ENCODE results near the gene PTPRT. TPM values are rescaled to one million over a fixed set of nuclear protein-coding genes. Genes with fewer than 3 reads are reported as not detected.

PTPRT gene
- total RNA-seq, 1 experiment from 2014 or later, result 44.5 TPM

DNA sequence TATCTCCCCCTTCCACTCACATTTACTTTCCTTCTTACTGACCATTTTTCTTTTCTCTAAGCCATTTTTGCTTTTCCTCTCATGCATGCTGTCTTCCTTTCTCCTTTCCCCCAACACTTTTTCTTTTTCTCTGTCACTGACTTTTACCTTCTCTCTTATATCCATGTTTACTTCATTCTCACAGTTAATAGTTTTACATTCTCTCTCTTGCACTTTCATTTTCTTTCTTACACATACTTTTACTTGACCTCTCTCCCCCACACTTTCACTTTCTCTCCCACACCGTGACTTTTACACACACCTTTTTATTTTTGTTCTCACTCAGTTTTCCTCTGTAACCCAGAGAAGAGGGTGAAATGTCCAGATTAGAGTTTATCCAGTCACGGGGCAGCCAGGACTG, 636.3 kb downstream of the PTPRT start:
- Histone ChIP-seq H3K4me3 (ENCODE audit: low read length) (no peak overlapping the region), H3K36me3 (ENCODE audit: insufficient read depth, low read length) (no peaks in the 10 kb centered on the region), H3K4me2 (ENCODE audit: low read depth, low read length, poor library complexity, severe bottlenecking) (no peak overlapping the region), H3K9me2 (replicated peaks; ENCODE audit: insufficient read depth, low read length) (no peaks in the 10 kb centered on the region), H3K9me3 (ENCODE audit: low read length) (no peaks in the 10 kb centered on the region), H3K27ac (ENCODE audit: low read length) (no peak overlapping the region), H3K4me1 (ENCODE audit: low read length) (no peaks in the 10 kb centered on the region; the same call in 1 of the 2 replicates), H2AFZ (ENCODE audit: low read length) (no peak overlapping the region), H4K20me1 (ENCODE audit: insufficient read depth, low read depth, low read length) (0 out of 2 replicates have a peak, but pooled peaks cover 3% of the 10 kb centered on the region), H3K79me2 (ENCODE audit: low read length) (no peaks in the 10 kb centered on the region), H3K27me3 (ENCODE audit: low read length) (no peaks in the 10 kb centered on the region), H3K9ac (ENCODE audit: low read length) (no peak overlapping the region)
- no peak for DNase-seq

DNA sequence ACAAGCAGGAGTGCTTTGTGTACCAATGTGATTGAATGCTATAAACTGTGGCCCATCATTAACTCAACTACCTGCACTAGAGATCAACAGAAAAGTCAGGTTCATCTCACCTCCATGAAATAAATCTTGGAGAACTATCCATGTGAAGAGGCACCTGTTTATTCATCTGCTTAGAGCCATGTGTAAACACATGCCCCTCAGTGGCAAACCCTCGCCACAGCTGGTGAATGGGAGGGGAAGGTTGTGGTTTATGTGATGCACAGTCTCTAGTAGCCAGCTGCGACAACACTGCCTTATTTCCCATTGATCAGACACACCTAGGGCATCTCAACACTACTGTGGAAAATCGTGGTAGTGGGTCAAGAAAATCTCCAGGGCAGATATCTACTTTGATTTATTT, 640.2 kb downstream of the PTPRT start:
- DNase-seq, result no peak
- H2AFZ ChIP-seq (ENCODE audit: low read length), result no peak overlapping the region
- no peaks in the 10 kb centered on the region for H3K36me3 ChIP-seq (ENCODE audit: insufficient read depth, low read length)
- H3K4me1 ChIP-seq (ENCODE audit: low read length), result no peaks in the 10 kb centered on the region; the same call in none of the 2 replicates
- H3K27me3 ChIP-seq (ENCODE audit: low read length), result no peaks in the 10 kb centered on the region
- 0 out of 2 replicates have a peak, but pooled peaks cover 3% of the 10 kb centered on the region for H4K20me1 ChIP-seq (ENCODE audit: insufficient read depth, low read depth, low read length)
- H3K4me2 ChIP-seq (ENCODE audit: low read depth, low read length, poor library complexity, severe bottlenecking), result no peak overlapping the region
- no peak overlapping the region for H3K4me3 ChIP-seq (ENCODE audit: low read length)
- H3K9me2 ChIP-seq (replicated peaks; ENCODE audit: insufficient read depth, low read length), result no peaks in the 10 kb centered on the region
- no peak overlapping the region for H3K27ac ChIP-seq (ENCODE audit: low read length)
- no peaks in the 10 kb centered on the region for H3K9me3 ChIP-seq (ENCODE audit: low read length)
- no peaks in the 10 kb centered on the region for H3K79me2 ChIP-seq (ENCODE audit: low read length)
- H3K9ac ChIP-seq (ENCODE audit: low read length), result no peak overlapping the region

DNA sequence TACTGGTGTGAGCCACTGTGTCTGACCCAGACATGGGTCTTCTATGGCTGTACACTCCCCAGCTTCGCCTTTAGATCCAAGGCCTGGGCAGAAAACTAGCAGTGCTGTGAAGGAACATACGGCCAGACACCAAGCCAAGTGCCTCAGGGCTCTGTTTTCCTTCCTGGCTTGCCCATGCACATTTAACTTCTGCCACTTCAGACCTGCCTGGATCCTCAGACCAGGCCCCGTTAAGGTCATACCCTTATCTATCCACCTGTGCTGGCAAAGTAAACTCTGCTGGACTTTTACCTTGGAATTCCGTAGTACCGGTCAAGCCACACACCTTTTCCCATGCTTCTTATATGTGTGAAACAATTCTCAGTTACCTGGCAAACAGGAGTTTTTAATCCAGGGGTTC, 644.8 kb downstream of the PTPRT start:
- H3K4me1 ChIP-seq (ENCODE audit: low read length), result no peaks in the 10 kb centered on the region; the same call in none of the 2 replicates
- H3K9me2 ChIP-seq (replicated peaks; ENCODE audit: insufficient read depth, low read length), result no peaks in the 10 kb centered on the region
- H3K9me3 ChIP-seq (ENCODE audit: low read length), result no peaks in the 10 kb centered on the region
- no peaks in the 10 kb centered on the region for H4K20me1 ChIP-seq (ENCODE audit: insufficient read depth, low read depth, low read length)
- DNase-seq, result no peak
- H3K9ac ChIP-seq (ENCODE audit: low read length), result no peak overlapping the region
- no peak overlapping the region for H3K4me2 ChIP-seq (ENCODE audit: low read depth, low read length, poor library complexity, severe bottlenecking)
- H3K36me3 ChIP-seq (ENCODE audit: insufficient read depth, low read length), result no peaks in the 10 kb centered on the region; the same call in 1 of the 2 replicates
- H3K27ac ChIP-seq (ENCODE audit: low read length), result no peak overlapping the region
- no peak overlapping the region for H3K4me3 ChIP-seq (ENCODE audit: low read length)
- no peak overlapping the region for H2AFZ ChIP-seq (ENCODE audit: low read length)
- H3K27me3 ChIP-seq (ENCODE audit: low read length), result no peaks in the 10 kb centered on the region
- H3K79me2 ChIP-seq (ENCODE audit: low read length), result no peaks in the 10 kb centered on the region

DNA sequence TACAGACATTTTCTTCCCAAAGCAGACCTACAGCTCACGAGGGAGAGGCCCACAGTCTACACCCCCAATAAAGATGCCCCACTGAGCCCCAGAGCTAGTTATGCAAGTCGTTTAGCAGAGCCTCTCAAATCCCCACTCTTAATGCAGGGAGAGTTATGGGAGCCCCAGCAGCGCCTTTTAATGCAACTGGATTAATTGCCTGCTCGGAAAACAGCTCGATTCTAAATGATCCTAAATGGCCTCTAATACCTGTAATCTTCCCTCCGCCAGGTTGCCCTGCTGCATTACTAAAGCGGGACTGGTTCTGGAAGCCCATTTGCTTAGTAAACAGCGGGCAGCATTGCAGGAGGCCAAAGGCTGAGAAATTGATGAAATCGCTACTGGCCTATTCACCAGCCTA, 656.9 kb downstream of the PTPRT start:
- Histone ChIP-seq H3K27me3 (ENCODE audit: low read length) (no peaks in the 10 kb centered on the region), H3K4me3 (ENCODE audit: low read length) (no peak overlapping the region), H3K27ac (ENCODE audit: low read length) (no peak overlapping the region), H3K79me2 (ENCODE audit: low read length) (no peaks in the 10 kb centered on the region), H4K20me1 (ENCODE audit: insufficient read depth, low read depth, low read length) (no peaks in the 10 kb centered on the region), H3K36me3 (ENCODE audit: insufficient read depth, low read length) (no peaks in the 10 kb centered on the region), H3K9me2 (replicated peaks; ENCODE audit: insufficient read depth, low read length) (no peaks in the 10 kb centered on the region), H3K9me3 (ENCODE audit: low read length) (no peaks in the 10 kb centered on the region), H3K4me2 (ENCODE audit: low read depth, low read length, poor library complexity, severe bottlenecking) (no peak overlapping the region), H3K9ac (ENCODE audit: low read length) (no peak overlapping the region), H3K4me1 (ENCODE audit: low read length) (peaks cover 15% of the 10 kb centered on the region), H2AFZ (ENCODE audit: low read length) (no peak overlapping the region)
- DNase-seq, result no peak

DNA sequence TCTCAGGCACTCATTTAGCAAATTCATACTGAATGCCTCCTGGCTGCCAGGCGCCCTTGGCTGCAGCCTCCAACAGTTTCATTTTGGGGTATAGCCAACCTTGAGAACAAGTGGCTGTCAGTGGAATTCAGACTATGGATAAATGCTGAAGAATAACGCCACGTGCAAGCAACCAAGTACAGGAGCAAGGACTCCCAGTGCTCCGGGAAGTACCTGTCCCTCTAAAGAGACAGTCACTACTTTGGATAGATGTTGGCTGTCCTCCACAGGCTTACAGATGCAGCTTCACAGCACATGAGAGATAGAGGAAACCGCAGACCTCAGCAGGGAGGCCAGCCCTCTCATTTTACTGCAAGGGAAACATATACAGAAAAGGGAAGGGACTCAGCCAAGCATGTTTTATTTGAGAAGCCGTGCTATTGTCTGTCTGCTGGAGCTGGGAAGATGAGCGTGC, 658.2 kb downstream of the PTPRT start:
- H4K20me1 ChIP-seq (ENCODE audit: insufficient read depth, low read depth, low read length), result no peaks in the 10 kb centered on the region
- peaks cover 15% of the 10 kb centered on the region for H3K4me1 ChIP-seq (ENCODE audit: low read length)
- H3K4me3 ChIP-seq (ENCODE audit: low read length), result peak overlapping the region; percentile 27; the same call in 1 of the 2 replicates
- peak overlapping the region; percentile 49 for H3K9ac ChIP-seq (ENCODE audit: low read length)
- H3K9me3 ChIP-seq (ENCODE audit: low read length), result no peaks in the 10 kb centered on the region
- DNase-seq, result peak; percentile 75
- H3K27ac ChIP-seq (ENCODE audit: low read length), result peak overlapping the region; percentile 59
- no peaks in the 10 kb centered on the region for H3K79me2 ChIP-seq (ENCODE audit: low read length)
- H3K9me2 ChIP-seq (replicated peaks; ENCODE audit: insufficient read depth, low read length), result no peaks in the 10 kb centered on the region
- no peaks in the 10 kb centered on the region for H3K27me3 ChIP-seq (ENCODE audit: low read length)
- peak overlapping the region; percentile 54 for H3K4me2 ChIP-seq (ENCODE audit: low read depth, low read length, poor library complexity, severe bottlenecking)
- no peak overlapping the region for H2AFZ ChIP-seq (ENCODE audit: low read length)
- no peaks in the 10 kb centered on the region for H3K36me3 ChIP-seq (ENCODE audit: insufficient read depth, low read length)

DNA sequence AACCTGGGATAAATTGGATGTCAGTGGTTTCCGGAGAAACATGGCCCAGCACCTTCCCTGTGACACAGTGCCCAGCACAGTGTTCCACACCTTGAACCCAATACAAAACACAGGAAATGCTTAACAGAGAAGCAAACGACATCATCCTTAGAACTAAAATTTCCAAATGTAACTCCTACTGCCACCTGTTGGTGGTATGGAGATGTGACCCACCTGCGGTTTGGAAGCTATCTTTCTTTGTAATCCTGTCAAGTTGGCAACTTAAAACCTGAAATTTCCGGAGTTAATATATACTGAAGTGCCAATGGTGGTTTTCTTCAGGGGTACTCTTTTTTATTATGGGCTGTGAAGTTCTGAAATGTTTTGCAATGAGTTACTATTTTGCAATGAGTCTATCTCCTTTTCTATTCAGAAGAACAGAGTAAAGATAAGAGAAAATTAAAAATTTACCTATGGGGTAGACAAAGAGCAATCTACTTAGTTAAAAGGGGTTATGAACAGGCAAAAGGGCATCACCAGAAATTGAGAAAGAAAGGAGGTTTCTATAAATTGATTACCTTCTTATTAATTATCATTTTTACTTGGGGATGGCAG, 658.8 kb downstream of the PTPRT start:
- no peaks in the 10 kb centered on the region for H4K20me1 ChIP-seq (ENCODE audit: insufficient read depth, low read depth, low read length)
- no peak overlapping the region; the same call in 1 of the 2 replicates for H3K4me3 ChIP-seq (ENCODE audit: low read length)
- DNase-seq, result peak; percentile 78
- peaks cover 15% of the 10 kb centered on the region for H3K4me1 ChIP-seq (ENCODE audit: low read length)
- H3K9ac ChIP-seq (ENCODE audit: low read length), result peak overlapping the region; percentile 27; the same call in 1 of the 2 replicates
- H3K9me2 ChIP-seq (replicated peaks; ENCODE audit: insufficient read depth, low read length), result no peaks in the 10 kb centered on the region
- H3K79me2 ChIP-seq (ENCODE audit: low read length), result no peaks in the 10 kb centered on the region
- H3K9me3 ChIP-seq (ENCODE audit: low read length), result no peaks in the 10 kb centered on the region
- H3K4me2 ChIP-seq (ENCODE audit: low read depth, low read length, poor library complexity, severe bottlenecking), result peak overlapping the region; percentile 54
- no peaks in the 10 kb centered on the region for H3K36me3 ChIP-seq (ENCODE audit: insufficient read depth, low read length)
- no peak overlapping the region for H2AFZ ChIP-seq (ENCODE audit: low read length)
- peak overlapping the region; percentile 59 for H3K27ac ChIP-seq (ENCODE audit: low read length)
- no peaks in the 10 kb centered on the region for H3K27me3 ChIP-seq (ENCODE audit: low read length)

DNA sequence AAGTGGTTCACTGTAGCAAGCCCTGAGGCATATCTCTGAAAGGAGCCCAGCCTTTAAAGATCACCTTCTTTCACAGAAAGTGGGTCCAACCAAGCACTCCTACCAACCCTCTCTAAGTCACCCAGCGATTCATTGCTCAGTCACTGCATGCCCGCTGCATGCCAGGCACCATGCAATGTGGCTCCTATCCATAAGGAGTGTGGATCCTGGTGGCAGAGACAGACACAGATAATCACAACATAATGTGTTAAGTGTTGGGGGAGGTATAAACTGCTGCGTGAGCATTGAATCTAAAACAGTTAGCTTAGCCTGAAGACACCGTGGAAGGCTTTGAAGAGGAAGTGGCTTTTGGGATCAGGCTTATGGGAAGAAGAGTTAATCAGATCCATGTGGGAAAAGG, 659.5 kb downstream of the PTPRT start:
- H3K9me2 ChIP-seq (replicated peaks; ENCODE audit: insufficient read depth, low read length), result no peaks in the 10 kb centered on the region
- no peaks in the 10 kb centered on the region for H3K79me2 ChIP-seq (ENCODE audit: low read length)
- no peak overlapping the region for H2AFZ ChIP-seq (ENCODE audit: low read length)
- no peaks in the 10 kb centered on the region for H3K9me3 ChIP-seq (ENCODE audit: low read length)
- H3K4me1 ChIP-seq (ENCODE audit: low read length), result peaks cover 15% of the 10 kb centered on the region
- H4K20me1 ChIP-seq (ENCODE audit: insufficient read depth, low read depth, low read length), result no peaks in the 10 kb centered on the region
- H3K4me3 ChIP-seq (ENCODE audit: low read length), result no peak overlapping the region
- no peaks in the 10 kb centered on the region for H3K27me3 ChIP-seq (ENCODE audit: low read length)
- no peak overlapping the region for H3K27ac ChIP-seq (ENCODE audit: low read length)
- DNase-seq, result no peak
- H3K4me2 ChIP-seq (ENCODE audit: low read depth, low read length, poor library complexity, severe bottlenecking), result no peak overlapping the region
- H3K9ac ChIP-seq (ENCODE audit: low read length), result no peak overlapping the region
- H3K36me3 ChIP-seq (ENCODE audit: insufficient read depth, low read length), result no peaks in the 10 kb centered on the region

DNA sequence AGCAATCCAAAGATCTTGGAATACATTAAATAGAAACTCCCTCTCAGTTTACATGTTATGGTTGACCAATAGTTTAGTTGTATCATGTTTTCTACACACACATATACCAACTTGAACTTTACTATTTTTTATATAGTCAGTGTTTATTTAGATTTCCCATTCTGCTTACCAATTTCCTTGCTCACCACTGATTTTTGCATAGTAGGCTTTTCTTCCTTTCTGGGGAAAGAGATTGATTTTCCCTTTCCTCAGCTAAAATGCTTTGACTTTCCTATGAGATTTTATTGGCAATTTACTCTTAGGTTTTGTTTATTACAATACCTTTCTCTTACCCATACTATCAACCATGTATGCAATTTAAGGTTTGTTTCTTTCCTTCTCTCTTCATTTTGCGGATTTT, 665.6 kb downstream of the PTPRT start:
- Histone ChIP-seq H3K4me2 (ENCODE audit: low read depth, low read length, poor library complexity, severe bottlenecking) (no peak overlapping the region), H3K9ac (ENCODE audit: low read length) (no peak overlapping the region), H3K4me1 (ENCODE audit: low read length) (no peaks in the 10 kb centered on the region), H3K36me3 (ENCODE audit: insufficient read depth, low read length) (no peaks in the 10 kb centered on the region), H3K9me3 (ENCODE audit: low read length) (no peaks in the 10 kb centered on the region), H3K27ac (ENCODE audit: low read length) (no peak overlapping the region), H2AFZ (ENCODE audit: low read length) (no peak overlapping the region), H3K27me3 (ENCODE audit: low read length) (no peaks in the 10 kb centered on the region), H3K9me2 (replicated peaks; ENCODE audit: insufficient read depth, low read length) (no peaks in the 10 kb centered on the region), H4K20me1 (ENCODE audit: insufficient read depth, low read depth, low read length) (no peaks in the 10 kb centered on the region), H3K4me3 (ENCODE audit: low read length) (no peak overlapping the region), H3K79me2 (ENCODE audit: low read length) (no peaks in the 10 kb centered on the region)
- DNase-seq, result no peak
